OCI-LY3 (cell line): ENCODE measurements around the gene BPIFB6.

Source experiments
- H2AFZ ChIP-seq: fragments of 200-600, 300-600 bp; shearing (Covaris generic); 2 replicates; pipeline ENCODE4 v1.6.0; 2014; ENCODE audit warnings: antibody characterized with exemption, low read depth, low read length
- H3K27ac ChIP-seq: fragments of 200-600, 300-600 bp; sonication (generic); 2 replicates; pipeline ENCODE4 v1.5.1; 2014; ENCODE audit warnings: mild to moderate bottlenecking, low read length, moderate library complexity, mixed read lengths
- H3K27me3 ChIP-seq: fragments of 200-600, 300-600 bp; sonication (generic); 2 replicates; pipeline ENCODE4 v1.6.1; 2014; ENCODE audit warnings: low read depth, low read length, mixed read lengths
- H3K36me3 ChIP-seq: fragments of 200-600, 300-600 bp; sonication (generic); replicated peaks from 2 replicates; pipeline ENCODE3; 2014; ENCODE audit warnings: low read depth, low read length, mixed read lengths
- H3K4me1 ChIP-seq: fragments of 300-600, 200-600 bp; sonication (generic); 2 replicates; pipeline ENCODE4 v1.6.1; 2014; ENCODE audit warnings: low read length, mixed read lengths
- H3K4me2 ChIP-seq: fragments of 200-600, 300-600 bp; sonication (generic); 2 replicates; pipeline ENCODE4 v1.6.1; 2014; ENCODE audit warnings: low read length, mixed read lengths
- H3K4me3 ChIP-seq: fragments of 300-600, 200-600 bp; sonication (generic); 2 replicates; pipeline ENCODE4 v1.5.1; 2014; ENCODE audit warnings: antibody characterized with exemption, mild to moderate bottlenecking, low read length, moderate library complexity
- H3K79me2 ChIP-seq: fragments of 300-600, 200-600 bp; shearing (Covaris generic); 2 replicates; pipeline ENCODE4 v1.6.1; 2014; ENCODE audit warnings: mild to moderate bottlenecking, low read length, mixed read lengths
- H3K9ac ChIP-seq: fragments of 300-600, 200-600 bp; shearing (Covaris generic); 2 replicates; pipeline ENCODE4 v1.6.0; 2014; ENCODE audit warnings: mild to moderate bottlenecking, low read length, moderate library complexity
- H3K9me3 ChIP-seq: fragments of 200-600, 300-600 bp; shearing (Covaris generic); 2 replicates; pipeline ENCODE4 v1.6.1; 2014; ENCODE audit warnings: low read length, mixed read lengths; ENCODE audit not compliant: insufficient read depth
- H4K20me1 ChIP-seq: fragments of 200-600, 300-600 bp; sonication (generic); 2 replicates; pipeline ENCODE4 v1.6.1; 2016; ENCODE audit warnings: low read length, mixed read lengths; ENCODE audit not compliant: insufficient read depth
- EZH2phosphoT487 ChIP-seq: fragments of 200-600 bp; shearing (Covaris generic); IDR thresholded peaks from 2 replicates; pipeline ENCODE4 v1.6.1; 2018; ENCODE audit warnings: antibody characterized with exemption, mixed run types, low read depth
- TF ChIP-seq, protein P1 (sequence below): fragments of 200-600, 300-600 bp; sonication (generic); IDR thresholded peaks from 2 replicates; pipeline ENCODE4 v1.5.1; 2014; ENCODE audit warnings: antibody characterized with exemption, low read length, low read depth

BPIFB6 gene

DNA sequence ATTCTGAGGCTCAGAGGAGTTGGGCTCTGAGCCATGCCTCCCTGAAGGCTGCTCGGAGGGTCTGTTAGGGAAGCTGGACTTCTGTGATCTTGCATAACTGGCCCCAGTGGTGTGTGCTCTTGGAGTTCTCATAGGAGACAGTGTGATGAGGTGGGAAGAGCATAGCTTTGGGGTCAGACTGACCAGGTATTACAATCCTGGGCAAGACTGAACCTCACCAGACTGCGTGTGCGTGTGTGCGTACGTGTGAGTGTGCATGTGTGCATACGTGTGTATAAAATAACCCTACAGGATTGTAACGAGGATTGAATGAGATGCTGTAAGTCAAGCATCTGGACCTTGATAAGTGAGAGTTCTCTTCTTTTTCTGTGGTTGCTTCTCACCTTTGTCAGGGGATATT is 13.9 kb upstream of the BPIFB6 start:
- H3K4me1 ChIP-seq, result peaks cover 17% of the 10 kb centered on the region
- H3K27me3 ChIP-seq, result peaks cover 7% of the 10 kb centered on the region
- H3K79me2 ChIP-seq, result no peaks in the 10 kb centered on the region

DNA sequence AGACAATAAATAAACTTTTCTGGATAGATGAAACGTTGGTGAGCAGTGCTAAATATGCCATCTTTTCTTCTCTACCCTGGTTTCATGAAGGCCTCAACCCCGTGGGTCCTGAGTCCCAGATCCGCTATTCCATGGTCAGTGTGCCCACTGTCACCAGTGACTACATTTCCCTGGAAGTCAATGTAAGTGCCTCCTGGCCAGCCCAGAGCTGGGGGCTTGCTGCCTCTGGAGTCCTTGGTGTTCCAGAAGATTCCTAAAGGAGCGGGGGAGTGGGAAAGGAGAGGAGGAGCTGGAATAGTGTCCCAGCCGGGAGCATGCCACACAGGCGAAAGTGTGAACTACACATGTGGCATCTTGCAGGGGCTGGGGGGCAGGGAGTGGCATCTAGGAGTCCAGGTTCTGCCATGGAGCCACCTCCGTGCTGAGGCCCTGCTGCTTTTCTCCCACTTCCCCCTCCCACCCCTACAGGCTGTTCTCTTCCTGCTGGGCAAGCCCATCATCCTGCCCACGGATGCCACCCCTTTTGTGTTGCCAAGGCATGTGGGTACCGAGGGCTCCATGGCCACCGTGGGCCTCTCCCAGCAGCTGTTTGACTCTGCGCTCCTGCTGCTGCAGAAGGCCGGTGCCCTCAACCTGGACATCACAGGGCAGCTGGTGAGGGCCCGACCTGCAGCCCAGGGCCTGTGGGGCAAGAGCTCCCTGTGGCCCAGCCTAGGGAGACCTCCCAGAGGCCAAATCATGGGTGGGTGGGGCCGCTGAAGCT is 13.1 kb upstream of the BPIFB6 start:
- TF ChIP-seq EZH2phosphoT487, result no peak
- TF ChIP-seq, protein P1, sequence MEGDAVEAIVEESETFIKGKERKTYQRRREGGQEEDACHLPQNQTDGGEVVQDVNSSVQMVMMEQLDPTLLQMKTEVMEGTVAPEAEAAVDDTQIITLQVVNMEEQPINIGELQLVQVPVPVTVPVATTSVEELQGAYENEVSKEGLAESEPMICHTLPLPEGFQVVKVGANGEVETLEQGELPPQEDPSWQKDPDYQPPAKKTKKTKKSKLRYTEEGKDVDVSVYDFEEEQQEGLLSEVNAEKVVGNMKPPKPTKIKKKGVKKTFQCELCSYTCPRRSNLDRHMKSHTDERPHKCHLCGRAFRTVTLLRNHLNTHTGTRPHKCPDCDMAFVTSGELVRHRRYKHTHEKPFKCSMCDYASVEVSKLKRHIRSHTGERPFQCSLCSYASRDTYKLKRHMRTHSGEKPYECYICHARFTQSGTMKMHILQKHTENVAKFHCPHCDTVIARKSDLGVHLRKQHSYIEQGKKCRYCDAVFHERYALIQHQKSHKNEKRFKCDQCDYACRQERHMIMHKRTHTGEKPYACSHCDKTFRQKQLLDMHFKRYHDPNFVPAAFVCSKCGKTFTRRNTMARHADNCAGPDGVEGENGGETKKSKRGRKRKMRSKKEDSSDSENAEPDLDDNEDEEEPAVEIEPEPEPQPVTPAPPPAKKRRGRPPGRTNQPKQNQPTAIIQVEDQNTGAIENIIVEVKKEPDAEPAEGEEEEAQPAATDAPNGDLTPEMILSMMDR, result no peak
- Histone ChIP-seq H3K36me3 (no peaks in the 10 kb centered on the region), H3K9ac (no peak overlapping the region), H3K4me3 (no peak overlapping the region), H3K79me2 (no peaks in the 10 kb centered on the region), H3K9me3 (no peaks in the 10 kb centered on the region), H3K4me1 (peaks cover 20% of the 10 kb centered on the region), H3K27ac (no peak overlapping the region), H3K27me3 (peaks cover 9% of the 10 kb centered on the region), H4K20me1 (no peaks in the 10 kb centered on the region), H2AFZ (no peak overlapping the region), H3K4me2 (no peak overlapping the region)

More for the DNA sequence above, 13.9 kb upstream of the BPIFB6 start:
- H3K36me3 ChIP-seq, result no peaks in the 10 kb centered on the region
- no peak overlapping the region for H3K4me2 ChIP-seq
- H2AFZ ChIP-seq, result no peak overlapping the region
- H4K20me1 ChIP-seq, result no peaks in the 10 kb centered on the region
- TF ChIP-seq EZH2phosphoT487, result no peak
- TF ChIP-seq, protein P1, result no peak
- no peaks in the 10 kb centered on the region for H3K9me3 ChIP-seq
- H3K27ac ChIP-seq, result no peak overlapping the region
- H3K4me3 ChIP-seq, result no peak overlapping the region
- no peak overlapping the region for H3K9ac ChIP-seq

DNA sequence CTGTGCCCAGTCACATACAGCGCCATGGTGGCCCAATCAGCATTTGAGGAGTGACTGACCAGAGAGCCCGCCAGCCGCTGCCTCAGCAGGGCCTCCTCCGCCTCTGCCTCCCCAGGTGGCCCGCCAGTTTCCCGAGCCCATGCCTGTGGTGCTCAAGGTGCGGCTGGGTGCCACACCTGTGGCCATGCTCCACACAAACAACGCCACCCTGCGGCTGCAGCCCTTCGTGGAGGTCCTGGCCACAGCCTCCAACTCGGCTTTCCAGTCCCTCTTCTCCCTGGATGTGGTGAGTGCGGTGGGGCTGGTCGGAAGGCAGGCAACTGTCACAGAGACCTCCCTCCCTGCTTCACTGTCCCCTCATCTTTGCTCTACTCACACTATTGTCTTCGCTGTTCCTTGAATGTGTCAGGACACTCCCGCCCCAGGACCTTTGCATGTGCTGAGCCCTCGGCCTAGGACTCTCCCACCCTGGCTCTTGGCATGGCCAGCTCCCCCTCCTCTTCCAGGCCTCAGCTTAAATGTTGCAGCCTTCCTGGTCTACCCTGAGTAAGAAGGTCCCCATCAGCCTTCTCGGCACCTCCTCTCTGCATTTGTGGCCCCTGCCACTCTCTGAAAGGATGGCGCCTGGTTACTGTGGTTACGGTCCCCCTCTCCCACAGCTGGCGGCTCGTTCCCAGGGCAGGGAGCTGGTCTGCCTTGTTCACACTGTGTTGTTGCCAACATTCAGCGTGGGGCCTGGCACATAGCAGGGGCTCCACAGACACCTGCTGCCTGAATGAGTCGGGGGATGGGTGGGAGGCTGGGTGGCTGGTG is 11.8 kb upstream of the BPIFB6 start:
- Histone ChIP-seq H3K4me3 (no peak overlapping the region), H3K9me3 (no peaks in the 10 kb centered on the region), H3K79me2 (no peaks in the 10 kb centered on the region), H3K36me3 (no peaks in the 10 kb centered on the region), H3K4me1 (peaks cover 20% of the 10 kb centered on the region), H4K20me1 (no peaks in the 10 kb centered on the region), H3K4me2 (no peak overlapping the region), H3K27ac (no peak overlapping the region), H3K27me3 (peaks cover 19% of the 10 kb centered on the region), H3K9ac (no peak overlapping the region), H2AFZ (no peak overlapping the region)
- TF ChIP-seq, protein P1, result no peak
- TF ChIP-seq EZH2phosphoT487, result no peak
